ENCODE measurements around the gene HCFC1.

DNA sequence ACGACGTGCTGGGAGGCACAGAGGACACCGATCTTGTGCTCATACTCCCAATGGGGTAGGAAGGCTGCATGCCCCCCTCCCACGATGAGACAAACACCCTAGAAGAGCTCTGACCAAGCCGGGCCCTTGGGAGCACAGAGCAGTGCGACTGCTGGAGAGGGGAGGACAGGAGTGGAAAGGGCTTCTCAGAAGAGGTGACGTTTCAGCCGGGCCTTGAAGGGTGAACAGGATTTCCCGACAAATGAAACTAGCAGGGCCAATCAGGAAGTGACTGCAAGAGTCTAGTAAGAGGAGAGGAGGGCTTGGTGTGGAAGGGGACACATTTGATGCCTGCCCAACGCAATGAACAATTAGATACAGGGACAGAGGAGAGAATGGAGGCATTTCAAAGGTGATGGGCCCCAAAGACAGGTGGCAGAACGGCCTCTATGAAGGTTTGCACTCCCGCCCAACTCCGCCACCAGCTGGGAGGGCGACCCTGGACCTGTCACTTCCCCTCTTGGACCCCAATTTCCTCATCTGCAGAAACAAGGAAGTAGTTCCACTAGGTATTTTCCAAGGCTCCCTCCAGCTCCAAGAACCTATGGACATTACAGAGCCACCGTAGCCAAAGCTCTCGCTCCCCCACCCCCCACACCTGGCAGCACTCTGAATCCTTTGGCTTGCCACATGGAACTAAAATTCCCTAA is 3.9 kb downstream of the HCFC1 start:
- TF ChIP-seq NFIC (IDR thresholded peaks at IDR 0.05; ENCODE audit: borderline replicate concordance) (no peak), MXI1 (IDR thresholded peaks at IDR 0.05; ENCODE audit: low read depth, low read length) (no peak)
- TF ChIP-seq, protein P1, sequence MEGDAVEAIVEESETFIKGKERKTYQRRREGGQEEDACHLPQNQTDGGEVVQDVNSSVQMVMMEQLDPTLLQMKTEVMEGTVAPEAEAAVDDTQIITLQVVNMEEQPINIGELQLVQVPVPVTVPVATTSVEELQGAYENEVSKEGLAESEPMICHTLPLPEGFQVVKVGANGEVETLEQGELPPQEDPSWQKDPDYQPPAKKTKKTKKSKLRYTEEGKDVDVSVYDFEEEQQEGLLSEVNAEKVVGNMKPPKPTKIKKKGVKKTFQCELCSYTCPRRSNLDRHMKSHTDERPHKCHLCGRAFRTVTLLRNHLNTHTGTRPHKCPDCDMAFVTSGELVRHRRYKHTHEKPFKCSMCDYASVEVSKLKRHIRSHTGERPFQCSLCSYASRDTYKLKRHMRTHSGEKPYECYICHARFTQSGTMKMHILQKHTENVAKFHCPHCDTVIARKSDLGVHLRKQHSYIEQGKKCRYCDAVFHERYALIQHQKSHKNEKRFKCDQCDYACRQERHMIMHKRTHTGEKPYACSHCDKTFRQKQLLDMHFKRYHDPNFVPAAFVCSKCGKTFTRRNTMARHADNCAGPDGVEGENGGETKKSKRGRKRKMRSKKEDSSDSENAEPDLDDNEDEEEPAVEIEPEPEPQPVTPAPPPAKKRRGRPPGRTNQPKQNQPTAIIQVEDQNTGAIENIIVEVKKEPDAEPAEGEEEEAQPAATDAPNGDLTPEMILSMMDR (IDR thresholded peaks at IDR 0.05): no peak
- TF ChIP-seq, protein P2, sequence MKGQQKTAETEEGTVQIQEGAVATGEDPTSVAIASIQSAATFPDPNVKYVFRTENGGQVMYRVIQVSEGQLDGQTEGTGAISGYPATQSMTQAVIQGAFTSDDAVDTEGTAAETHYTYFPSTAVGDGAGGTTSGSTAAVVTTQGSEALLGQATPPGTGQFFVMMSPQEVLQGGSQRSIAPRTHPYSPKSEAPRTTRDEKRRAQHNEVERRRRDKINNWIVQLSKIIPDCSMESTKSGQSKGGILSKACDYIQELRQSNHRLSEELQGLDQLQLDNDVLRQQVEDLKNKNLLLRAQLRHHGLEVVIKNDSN (IDR thresholded peaks at IDR 0.05; ENCODE audit: borderline replicate concordance, low read depth): no peak
